GM18499 (cell line): Measurements from ENCODE around the gene ZSWIM1.
A peak's percentile ranks its signal among the peaks of the same experiment; 100 is the strongest.

Experiments used
- ATAC-seq: cut with Tn5 transposase; IDR thresholded peaks from one replicate; pipeline ENCODE4 v1.9.1; 2021; ENCODE audit warnings: moderate number of reproducible peaks; ENCODE audit not compliant: insufficient read depth, unreplicated experiment

Gene ZSWIM1

GRCh38 chr20:45880988-45881788, at the start of gene ZSWIM1:
TSS of gene ZSWIM1 (plus strand) at chr20:45881227. CDS start at chr20:45882593, 1,366 bp downstream.
- peak; percentile 87 for ATAC-seq

GRCh38 chr20:45832619-45833018, 48.4 kb upstream of the ZSWIM1 start:
- no peak for ATAC-seq

GRCh38 chr20:45833030-45833882, 47.8 kb upstream of the ZSWIM1 start, which contains the start of gene SNX21:
TSS of gene SNX21 (plus strand) at chr20:45833799. CDS start at chr20:45833920, 121 bp downstream.
- ATAC-seq: no peak

- ATAC-seq: no peak
Measured at GRCh38 chr20:45833883-45834796, 46.9 kb upstream of the ZSWIM1 start.

- no peak for ATAC-seq
Measured at GRCh38 chr20:45834797-45835161, 46.2 kb upstream of the ZSWIM1 start.

- no peak for ATAC-seq
Measured at GRCh38 chr20:45835329-45835765, 45.7 kb upstream of the ZSWIM1 start.

- ATAC-seq: no peak
Measured at GRCh38 chr20:45835825-45836224, 45.2 kb upstream of the ZSWIM1 start.

GRCh38 chr20:45836841-45837240, 44.2 kb upstream of the ZSWIM1 start:
- ATAC-seq: no peak

- ATAC-seq: no peak
Measured at GRCh38 chr20:45840700-45841198, 40.3 kb upstream of the ZSWIM1 start.

GRCh38 chr20:45841407-45842129, 39.5 kb upstream of the ZSWIM1 start:
- no peak for ATAC-seq

- no peak for ATAC-seq
Measured at GRCh38 chr20:45842169-45842812, 38.7 kb upstream of the ZSWIM1 start.

GRCh38 chr20:45843506-45843905, 37.5 kb upstream of the ZSWIM1 start:
- no peak for ATAC-seq

GRCh38 chr20:45845452-45845851, 35.6 kb upstream of the ZSWIM1 start:
- no peak for ATAC-seq

GRCh38 chr20:45848421-45848820, 32.6 kb upstream of the ZSWIM1 start:
- ATAC-seq: no peak

GRCh38 chr20:45848969-45849582, 32.0 kb upstream of the ZSWIM1 start:
- ATAC-seq: no peak

GRCh38 chr20:45850238-45850637, 30.8 kb upstream of the ZSWIM1 start:
- ATAC-seq: no peak

GRCh38 chr20:45850926-45851325, 30.1 kb upstream of the ZSWIM1 start:
- no peak for ATAC-seq

- no peak for ATAC-seq
Measured at GRCh38 chr20:45851501-45851900, 29.5 kb upstream of the ZSWIM1 start.
